OCI-LY7 (cell line): ENCODE results near the gene B4GALT4. TPM values are rescaled to one million over a fixed set of nuclear protein-coding genes. Genes with fewer than 3 reads are reported as not detected.

Experiments
- BruUV-seq: library from RNA; stranded (reverse); fragments of 400-500 nt; replicated peaks from 2 replicates; lab custom pipeline; 2021; lab: Mats Ljungman, UMichigan
- CTCF ChIA-PET: fragments of 300-600 bp; sonication (Branson Sonifier 250); formaldehyde crosslinking; loops from one replicate; lab custom pipeline; 2022; ENCODE audit warnings: antibody characterized with exemption; ENCODE audit not compliant: unreplicated experiment; lab: Charles Lee
- POLR2A ChIA-PET: fragments of 300-600 bp; sonication (Branson Sonifier 250); formaldehyde crosslinking; loops from one replicate; lab custom pipeline; 2022; ENCODE audit warnings: antibody characterized with exemption; lab: Charles Lee
- DNase-seq: peaks from one replicate; pipeline ENCODE4 v3.0.0-alpha.2; 2015; ENCODE audit warnings: low spot score
- H2AFZ ChIP-seq: fragments of 200-600 bp; sonication (generic), shearing (Covaris generic); 2 replicates; pipeline ENCODE4 v1.6.1; 2014; ENCODE audit warnings: mild to moderate bottlenecking, antibody characterized with exemption, low read length, moderate library complexity
- H3K27ac ChIP-seq: fragments of 200-600 bp; sonication (generic); 2 replicates; pipeline ENCODE4 v1.5.1; 2014; ENCODE audit warnings: mixed run types, low read depth, mild to moderate bottlenecking, moderate library complexity, low read length, inconsistent platforms; ENCODE audit not compliant: poor library complexity, severe bottlenecking
- H3K36me3 ChIP-seq: fragments of 200-600 bp; sonication (generic); 2 replicates; pipeline ENCODE4 v1.6.1; 2014; ENCODE audit warnings: mild to moderate bottlenecking, antibody characterized with exemption, low read length, moderate library complexity, mixed read lengths; ENCODE audit not compliant: insufficient read depth
- H3K4me1 ChIP-seq: fragments of 200-600 bp; sonication (generic); 2 replicates; pipeline ENCODE4 v1.5.1; 2014; ENCODE audit warnings: mild to moderate bottlenecking, low read length; ENCODE audit not compliant: insufficient read depth, poor library complexity, severe bottlenecking
- H3K4me2 ChIP-seq: fragments of 200-600 bp; sonication (generic); 2 replicates; pipeline ENCODE4 v1.6.1; 2014; ENCODE audit warnings: mild to moderate bottlenecking, low read length
- H3K4me3 ChIP-seq: fragments of 200-600 bp; sonication (generic); 2 replicates; pipeline ENCODE4 v1.5.1; 2014; ENCODE audit warnings: mild to moderate bottlenecking, low read depth, low read length; ENCODE audit not compliant: poor library complexity, severe bottlenecking
- H3K79me2 ChIP-seq: fragments of 200-600 bp; sonication (generic); 2 replicates; pipeline ENCODE4 v1.6.1; 2016; ENCODE audit warnings: low read depth, mild to moderate bottlenecking, low read length, moderate library complexity, mixed read lengths; ENCODE audit not compliant: insufficient read depth
- H3K9me2 ChIP-seq: fragments of 200-600 bp; sonication (generic); 2 replicates; pipeline ENCODE4 v1.6.1; 2016; ENCODE audit warnings: mild to moderate bottlenecking, low read length, mixed read lengths; ENCODE audit not compliant: insufficient read depth
- H3K9me3 ChIP-seq: fragments of 200-600 bp; sonication (generic); 2 replicates; pipeline ENCODE4 v1.6.1; 2014; ENCODE audit warnings: mild to moderate bottlenecking, mixed run types, low read length, mixed read lengths
- H4K20me1 ChIP-seq: fragments of 200-600 bp; sonication (generic); 2 replicates; pipeline ENCODE4 v1.6.1; 2014; ENCODE audit warnings: mild to moderate bottlenecking, antibody characterized with exemption, low read length, moderate library complexity, mixed read lengths; ENCODE audit not compliant: insufficient read depth
- CTCF ChIP-seq: fragments of 200-600 bp; sonication (generic); conservative IDR thresholded peaks from 2 replicates; pipeline ENCODE4 v1.5.1; 2014; ENCODE audit warnings: mild to moderate bottlenecking, antibody characterized with exemption, low read length, moderate library complexity, mixed read lengths
- EZH2phosphoT487 ChIP-seq: fragments of 200-600 bp; sonication (generic); IDR thresholded peaks from 2 replicates; pipeline ENCODE4 v1.6.1; 2018; ENCODE audit warnings: low read depth, borderline replicate concordance, mild to moderate bottlenecking, mixed run types, antibody characterized with exemption, low read length, moderate library complexity, mixed read lengths
- intact Hi-C: fragments of 100-400 bp; cut with micrococcal nuclease; formaldehyde crosslinking; loops from one replicate; pipeline ENCODE4 v1.10.0; 2022; ENCODE audit not compliant: unreplicated experiment
- total RNA-seq, 2 experiments: library from RNA; depleted of rRNA in 1 of 2; stranded (reverse); fragments of >200 nt in 1 of 2; shearing (Covaris generic) in 1 of 2; gene quantifications; 2 replicates each; pipeline ENCODE4 v1.2.3, GENCODE V29; 2014 to 2022

The B4GALT4 gene
- total RNA-seq, 2 experiments from 2014 or later = 16.6 to 17.3 TPM

- no peaks in the 10 kb centered on the region for H3K79me2 ChIP-seq
- H3K9me3 ChIP-seq = no peaks in the 10 kb centered on the region
- no peaks in the 10 kb centered on the region for H3K36me3 ChIP-seq
- H3K4me2 ChIP-seq = no peak overlapping the region
- TF ChIP-seq EZH2phosphoT487 = no peak
- no peak for TF ChIP-seq CTCF
- H3K4me3 ChIP-seq = no peak overlapping the region
- no peaks in the 10 kb centered on the region; the same call in 1 of the 2 replicates for H4K20me1 ChIP-seq
- CTCF ChIA-PET = no interaction called here
- POLR2A ChIA-PET = no interaction called here
- H3K4me1 ChIP-seq = no peaks in the 10 kb centered on the region
- H3K9me2 ChIP-seq = no peaks in the 10 kb centered on the region
- no peak overlapping the region for H2AFZ ChIP-seq
- H3K27ac ChIP-seq = no peak overlapping the region
- no TSS peak for BruUV-seq
- intact Hi-C loops = no loop called here
- no peak for DNase-seq
Observed at GRCh38 chr3:119176778-119177177, 63.9 kb downstream of the B4GALT4 start.

- Histone ChIP-seq H3K4me3 (no peak overlapping the region), H3K79me2 (no peaks in the 10 kb centered on the region), H3K4me1 (no peaks in the 10 kb centered on the region), H3K9me3 (no peaks in the 10 kb centered on the region), H3K27ac (no peak overlapping the region), H4K20me1 (no peaks in the 10 kb centered on the region; the same call in 1 of the 2 replicates), H3K9me2 (no peaks in the 10 kb centered on the region), H3K4me2 (no peak overlapping the region), H2AFZ (no peak overlapping the region), H3K36me3 (no peaks in the 10 kb centered on the region)
- TF ChIP-seq CTCF (no peak), EZH2phosphoT487 (no peak)
- no TSS peak for BruUV-seq
- no peak for DNase-seq
- ChIA-PET CTCF (no interaction called here), POLR2A (interaction anchor here (0.7 kb wide), 1 partner anchor 115 kb away, joined by 7 read pairs; no protein-coding TSS in a partner anchor)
- intact Hi-C loops = no loop called here
Observed at GRCh38 chr3:119175872-119176756, 64.6 kb downstream of the B4GALT4 start.

- Histone ChIP-seq H3K79me2 (no peaks in the 10 kb centered on the region), H3K4me2 (no peak within 1 kb of the TSS), H3K9me2 (no peaks in the 10 kb centered on the region), H4K20me1 (no peaks in the 10 kb centered on the region), H3K27ac (no peak within 1 kb of the TSS), H3K4me3 (no peak within 1 kb of the TSS), H3K36me3 (no peaks in the 10 kb centered on the region), H3K9me3 (no peaks in the 10 kb centered on the region), H3K4me1 (no peaks in the 10 kb centered on the region), H2AFZ (no peak within 1 kb of the TSS)
- DNase-seq = no peak
- no TSS peak for BruUV-seq
- TF ChIP-seq CTCF = no peak
- no peak for TF ChIP-seq EZH2phosphoT487
- ChIA-PET POLR2A (interaction anchor here (0.6 kb wide), 1 partner anchor 24 kb away, joined by 4 read pairs; no protein-coding TSS in a partner anchor), CTCF (no interaction called here)
- intact Hi-C loops = no loop called here
Observed at GRCh38 chr3:119173325-119173724, 67.4 kb downstream of the B4GALT4 start, which contains the start of gene UPK1B. UPK1B (plus strand) TSS chr3:119173598; CDS start chr3:119186742, 13,144 bp downstream.
